ENCODE data around the gene GRIPAP1. TPM values are rescaled to one million over a fixed set of nuclear protein-coding genes. Genes with fewer than 3 reads are reported as not detected.

The GRIPAP1 gene
- total RNA-seq, 1 donor from 2014 or later, result 28.8 TPM

DNA sequence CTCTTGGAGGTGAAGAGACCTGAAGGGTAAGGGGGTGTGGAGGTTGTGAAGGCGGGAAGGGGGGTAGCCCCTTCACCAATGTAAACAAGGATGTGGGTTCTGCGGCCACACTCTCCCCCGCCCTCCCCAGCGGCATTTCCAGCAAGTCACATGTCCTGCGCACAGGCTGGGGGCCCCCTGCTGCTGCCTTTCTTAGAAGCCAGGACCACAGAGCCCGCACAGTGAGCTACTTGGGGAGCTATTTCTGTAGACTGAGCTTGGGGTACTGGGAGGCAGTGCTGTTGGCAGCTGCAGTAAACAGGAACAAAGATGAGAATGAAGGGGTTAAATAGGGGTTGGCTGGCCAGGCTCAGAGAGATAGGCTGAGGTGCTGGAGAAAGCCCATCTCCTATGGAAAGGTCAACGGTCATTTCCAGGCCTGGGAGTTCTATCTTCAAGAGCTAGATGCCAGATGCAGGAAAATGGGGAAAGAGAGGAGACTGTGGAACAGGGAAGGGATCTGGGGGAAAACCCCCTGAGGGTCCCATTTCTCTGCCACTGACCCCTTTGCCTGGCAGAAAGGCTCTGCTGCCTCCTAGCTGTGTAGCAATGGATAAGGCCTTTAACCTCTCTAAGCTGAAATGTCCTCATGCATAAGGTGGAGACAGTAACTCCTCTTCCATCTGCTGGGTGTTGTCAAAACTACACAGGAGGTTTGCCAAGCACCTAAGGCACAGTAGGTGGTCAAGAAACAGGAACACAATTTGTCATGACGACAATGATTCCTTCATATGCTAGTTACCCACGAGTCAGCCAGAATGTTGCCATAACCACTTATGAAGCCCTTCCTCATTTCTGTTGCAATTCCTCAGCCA lies 64.8 kb downstream of the GRIPAP1 start:
- Mint-ChIP-seq H3K9me3 (ENCODE audit: low read depth) (peaks cover 10% of the 10 kb centered on the region), H3K27me3 (ENCODE audit: low read depth) (no peaks in the 10 kb centered on the region), H3K4me1 (ENCODE audit: low read depth) (no peaks in the 10 kb centered on the region), H3K27ac (ENCODE audit: unreplicated experiment) (no peak overlapping the region), H3K4me3 (ENCODE audit: unreplicated experiment) (no peak overlapping the region), H3K36me3 (ENCODE audit: low read depth) (peaks cover 9% of the 10 kb centered on the region)
- peak; percentile 13 for TF ChIP-seq CTCF (IDR thresholded peaks at IDR 0.05)
- no peak for DNase-seq (ENCODE audit: low spot score)

GRCh38 chrX:48936429-48937053 lies 65.5 kb downstream of the GRIPAP1 start:
- no peak overlapping the region for H3K4me3 Mint-ChIP-seq (ENCODE audit: unreplicated experiment)
- H3K36me3 Mint-ChIP-seq (ENCODE audit: low read depth), result peaks cover 9% of the 10 kb centered on the region
- no peak for TF ChIP-seq CTCF (IDR thresholded peaks at IDR 0.05)
- H3K27ac Mint-ChIP-seq (ENCODE audit: unreplicated experiment), result no peak overlapping the region
- H3K27me3 Mint-ChIP-seq (ENCODE audit: low read depth), result no peaks in the 10 kb centered on the region
- H3K4me1 Mint-ChIP-seq (ENCODE audit: low read depth), result no peaks in the 10 kb centered on the region
- H3K9me3 Mint-ChIP-seq (ENCODE audit: low read depth), result peaks cover 10% of the 10 kb centered on the region
- DNase-seq (ENCODE audit: low spot score), result no peak

DNA sequence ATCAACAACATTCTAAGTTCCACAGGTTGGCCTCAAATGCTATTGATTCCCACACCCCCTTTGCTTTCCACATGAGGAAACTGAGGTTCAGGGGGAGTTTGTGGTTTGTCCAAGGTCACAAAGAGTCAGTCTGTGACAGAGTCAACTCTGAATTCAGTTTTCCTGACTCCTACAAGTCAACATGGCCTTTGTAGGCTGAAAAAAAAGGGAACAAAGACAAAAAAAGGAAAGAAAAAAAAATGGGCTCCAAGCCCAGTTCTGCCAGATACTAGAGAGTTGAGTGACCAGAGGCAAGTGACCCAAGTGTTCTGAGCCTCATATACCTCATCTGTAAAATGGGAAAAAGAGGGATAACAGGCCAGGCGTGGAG lies 66.8 kb downstream of the GRIPAP1 start:
- Mint-ChIP-seq H3K27me3 (ENCODE audit: low read depth) (no peaks in the 10 kb centered on the region), H3K9me3 (ENCODE audit: low read depth) (peaks cover 10% of the 10 kb centered on the region)

GRCh38 chrX:48934581-48935300 lies 67.3 kb downstream of the GRIPAP1 start:
- no peak for TF ChIP-seq CTCF (IDR thresholded peaks at IDR 0.05)
- DNase-seq (ENCODE audit: low spot score), result no peak
- H3K4me3 Mint-ChIP-seq (ENCODE audit: unreplicated experiment), result no peak overlapping the region
- no peak overlapping the region for H3K27ac Mint-ChIP-seq (ENCODE audit: unreplicated experiment)
- peaks cover 10% of the 10 kb centered on the region for H3K9me3 Mint-ChIP-seq (ENCODE audit: low read depth)
- H3K36me3 Mint-ChIP-seq (ENCODE audit: low read depth), result peaks cover 10% of the 10 kb centered on the region
- H3K27me3 Mint-ChIP-seq (ENCODE audit: low read depth), result no peaks in the 10 kb centered on the region
- no peaks in the 10 kb centered on the region for H3K4me1 Mint-ChIP-seq (ENCODE audit: low read depth)

More for the DNA sequence above, 66.8 kb downstream of the GRIPAP1 start:
- Mint-ChIP-seq H3K4me1 (ENCODE audit: low read depth) (no peaks in the 10 kb centered on the region), H3K36me3 (ENCODE audit: low read depth) (peaks cover 9% of the 10 kb centered on the region), H3K4me3 (ENCODE audit: unreplicated experiment) (no peak overlapping the region), H3K27ac (ENCODE audit: unreplicated experiment) (no peak overlapping the region)
- DNase-seq (ENCODE audit: low spot score), result no peak
- TF ChIP-seq CTCF (IDR thresholded peaks at IDR 0.05), result no peak

GRCh38 chrX:48933757-48934156 lies 68.3 kb downstream of the GRIPAP1 start:
- H3K4me1 Mint-ChIP-seq (ENCODE audit: low read depth), result no peaks in the 10 kb centered on the region
- H3K4me3 Mint-ChIP-seq (ENCODE audit: unreplicated experiment), result no peak overlapping the region
- H3K36me3 Mint-ChIP-seq (ENCODE audit: low read depth), result peaks cover 10% of the 10 kb centered on the region
- H3K9me3 Mint-ChIP-seq (ENCODE audit: low read depth), result peaks cover 6% of the 10 kb centered on the region
- H3K27ac Mint-ChIP-seq (ENCODE audit: unreplicated experiment), result no peak overlapping the region
- no peaks in the 10 kb centered on the region for H3K27me3 Mint-ChIP-seq (ENCODE audit: low read depth)
- no peak for DNase-seq (ENCODE audit: low spot score)
- no peak for TF ChIP-seq CTCF (IDR thresholded peaks at IDR 0.05)
